Measurements from ENCODE around the gene NHLRC3.
"Not testable (repeated sequence)": the region's sequence is repeated elsewhere in the genome, so short reads cannot be mapped to it uniquely, and the experiment has no call there.

Gene NHLRC3

GRCh38 chr13:39037880-39038568 lies at the start of gene NHLRC3, which contains the start of gene PROSER1:
Gene NHLRC3 (plus strand): TSS chr13:39038456. CDS start chr13:39038640, 184 bp downstream.
Gene PROSER1 (minus strand): TSS chr13:39038089. CDS start chr13:39037242, 847 bp downstream.
- peak; percentile 95 for DNase-seq (ENCODE audit: low spot score)
- no peak for TF ChIP-seq CTCF (IDR thresholded peaks at IDR 0.05)
- Histone ChIP-seq H3K4me3 (peak within 1 kb of the TSS; percentile 89), H3K27ac (peak within 1 kb of the TSS; percentile 78 to 81)

- no peak for DNase-seq (ENCODE audit: low spot score)
- H3K4me3 ChIP-seq: no peak within 1 kb of the TSS
- H3K27ac ChIP-seq: no peak within 1 kb of the TSS
- TF ChIP-seq CTCF (IDR thresholded peaks at IDR 0.05): no peak
Observed at GRCh38 chr13:38990693-38991092, 47.6 kb upstream of the NHLRC3 start, which contains the start of gene STOML3. Gene STOML3 (minus strand): TSS chr13:38990831. CDS start chr13:38990721, 110 bp downstream.

- no peak for TF ChIP-seq CTCF (IDR thresholded peaks at IDR 0.05)
- DNase-seq (ENCODE audit: low spot score): no peak
- Histone ChIP-seq H3K27ac (no peak overlapping the region), H3K4me3 (no peak overlapping the region)
Observed at GRCh38 chr13:38993381-38993780, 44.9 kb upstream of the NHLRC3 start.

- TF ChIP-seq CTCF (IDR thresholded peaks at IDR 0.05): no peak
- no peak for DNase-seq (ENCODE audit: low spot score)
- Histone ChIP-seq H3K4me3 (no peak overlapping the region), H3K27ac (no peak overlapping the region)
Observed at GRCh38 chr13:38998739-38999138, 39.5 kb upstream of the NHLRC3 start.

GRCh38 chr13:39006371-39007111 lies 31.7 kb upstream of the NHLRC3 start:
- DNase-seq (ENCODE audit: low spot score); H3K4me3 ChIP-seq; H3K27ac ChIP-seq: not testable (repeated sequence)

- no peak overlapping the region for H3K4me3 ChIP-seq
- no peak overlapping the region for H3K27ac ChIP-seq
- TF ChIP-seq CTCF (IDR thresholded peaks at IDR 0.05): no peak
- no peak for DNase-seq (ENCODE audit: low spot score)
Observed at GRCh38 chr13:39012608-39013007, 25.6 kb upstream of the NHLRC3 start.

GRCh38 chr13:39013462-39013861 lies 24.8 kb upstream of the NHLRC3 start:
- Histone ChIP-seq H3K27ac (no peak overlapping the region), H3K4me3 (no peak overlapping the region)
- TF ChIP-seq CTCF (IDR thresholded peaks at IDR 0.05): no peak
- DNase-seq (ENCODE audit: low spot score): no peak
